Gastroesophageal sphincter (tissue), 4 donors: ENCODE results near the gene SGMS1. TPM values are rescaled to one million over a fixed set of nuclear protein-coding genes. Genes with fewer than 3 reads are reported as not detected.
"Not testable (repeated sequence)": the region's sequence is repeated elsewhere in the genome, so short reads cannot be mapped to it uniquely, and the experiment has no call there.

Experiments used
- ATAC-seq: fragments of 150-250 bp; one replicate; pipeline ENCODE4 v1.9.1; 2016; ENCODE audit warnings: mild to moderate bottlenecking, moderate library complexity
- H3K27ac ChIP-seq, 4 donors: fragments of 200-600 bp; sonication (generic) in 3 of 4; 1 replicate in 3 of 4; 2 replicates in 1 of 4; pipeline ENCODE4 v1.5.1; 2016 to 2019
- H3K27me3 ChIP-seq: fragments of 200-600 bp; sonication (generic); one replicate; pipeline ENCODE4 v1.5.1; 2019
- H3K36me3 ChIP-seq, 2 donors: fragments of 200-600 bp; sonication (generic); one replicate each; pipeline ENCODE4 v1.5.1; 2019; ENCODE audit warnings: control low read depth in 1 of 2
- H3K4me1 ChIP-seq, 3 donors: fragments of 200-600 bp; sonication (generic); 1 replicate in 2 of 3; 2 replicates in 1 of 3; pipeline ENCODE4 v1.5.1; 2016 to 2019; ENCODE audit warnings: control low read depth in 2 of 3
- H3K4me3 ChIP-seq, 2 donors: fragments of 200-600 bp; sonication (generic); one replicate each; pipeline ENCODE4 v1.5.1; 2019; ENCODE audit warnings: mild to moderate bottlenecking in 1 of 2, moderate library complexity in 1 of 2
- H3K9me3 ChIP-seq, 3 donors: fragments of 200-600 bp; sonication (generic); one replicate each; pipeline ENCODE4 v1.5.1; 2017 to 2019; ENCODE audit warnings: control low read depth in 2 of 3
- CTCF ChIP-seq, 4 experiments: fragments of 200-600 bp in 2 of 4; fragments of 450-650 bp in 2 of 4; sonication (generic) in 1 of 4; IDR thresholded peaks; one replicate each; pipeline ENCODE4 v1.5.1; 2017 to 2019; ENCODE audit warnings: antibody characterized with exemption in 4 of 4, mild to moderate bottlenecking in 2 of 4, moderate library complexity in 2 of 4
- EP300 ChIP-seq: sonication (generic); formaldehyde crosslinking; IDR thresholded peaks from one replicate; pipeline ENCODE4 v1.6.1; 2017; ENCODE audit warnings: antibody characterized with exemption, mild to moderate bottlenecking
- POLR2A ChIP-seq, 2 donors: fragments of 450-650 bp; IDR thresholded peaks; one replicate each; pipeline ENCODE4 v1.6.1; 2017; ENCODE audit warnings: antibody characterized with exemption in 2 of 2, mild to moderate bottlenecking in 2 of 2, moderate library complexity in 1 of 2
- POLR2AphosphoS5 ChIP-seq: sonication (generic); formaldehyde crosslinking; IDR thresholded peaks from one replicate; pipeline ENCODE4 v1.6.1; 2017; ENCODE audit warnings: antibody characterized with exemption
- WGBS, 2 donors: methylation state at CpG; one replicate each; pipeline ENCODE4 v1.1.5; 2018; ENCODE audit warnings: low coverage in 1 of 2; 5-methylcytosine and 5-hydroxymethylcytosine counted together
- total RNA-seq, 4 donors: library from RNA; depleted of rRNA; stranded (reverse); fragments of >200 nt; gene quantifications; one replicate each; pipeline ENCODE4 v1.1.0, GENCODE V29; 2016

SGMS1 gene
- total RNA-seq, 4 donors from 2014 or later, result 57.7 to 116 (median 66.1) TPM

- Histone ChIP-seq H3K27ac (no peak overlapping the region), H3K36me3 (no peaks in the 10 kb centered on the region), H3K9me3 (peaks cover 0 to 2% (median 0%) of the 10 kb centered on the region in 3 donors), H3K27me3 (no peaks in the 10 kb centered on the region), H3K4me1 (no peaks in the 10 kb centered on the region), H3K4me3 (no peak overlapping the region)
- 89 to 98% methylated on average over 5 of the region's 5 CpGs for WGBS, 2 donors
- TF ChIP-seq POLR2AphosphoS5, result no peak
- no peak for TF ChIP-seq EP300
- no peak for TF ChIP-seq POLR2A (IDR thresholded peaks at IDR 0.05)
- TF ChIP-seq CTCF (IDR thresholded peaks at IDR 0.05), result no peak
- ATAC-seq, result no peak
These were observed 133.5 kb downstream of the SGMS1 start for GRCh38 chr10:50490241-50490640.

- H3K4me1 ChIP-seq, H3K27ac ChIP-seq, H3K4me3 ChIP-seq, H3K36me3 ChIP-seq, ATAC-seq, H3K27me3 ChIP-seq: not testable (repeated sequence)
- 83% methylated on average over 1 of the region's 1 CpG; no CpG with 5 or more reads in 1 of the 2 donors for WGBS, 2 donors
- H3K9me3 ChIP-seq, result peaks cover 0 to 19% (median 0%) of the 10 kb centered on the region in 3 donors
These were observed 139.2 kb downstream of the SGMS1 start for GRCh38 chr10:50484550-50484949.

- peaks cover 0 to 18% (median 0%) of the 10 kb centered on the region in 3 donors for H3K9me3 ChIP-seq
- H3K27me3 ChIP-seq, result no peaks in the 10 kb centered on the region
- no peak overlapping the region for H3K4me3 ChIP-seq
- no peak for ATAC-seq
- no peak for TF ChIP-seq POLR2AphosphoS5
- TF ChIP-seq EP300, result no peak
- TF ChIP-seq CTCF (IDR thresholded peaks at IDR 0.05), result no peak
- no peak overlapping the region for H3K27ac ChIP-seq
- H3K36me3 ChIP-seq, result peaks cover 0 to 3% of the 10 kb centered on the region in 2 donors
- no peaks in the 10 kb centered on the region for H3K4me1 ChIP-seq
- WGBS, 2 donors, result 33 to 69% methylated on average over 3 to 4 of the region's 9 CpGs
These were observed 143.4 kb downstream of the SGMS1 start for GRCh38 chr10:50480054-50481007.

- H3K27ac ChIP-seq, result no peak overlapping the region
- peaks cover 0 to 3% of the 10 kb centered on the region in 2 donors for H3K36me3 ChIP-seq
- no peaks in the 10 kb centered on the region for H3K27me3 ChIP-seq
- no peak for ATAC-seq
- no peaks in the 10 kb centered on the region for H3K9me3 ChIP-seq
- 100% methylated on average over 2 of the region's 4 CpGs for WGBS, 2 donors
- no peaks in the 10 kb centered on the region for H3K4me1 ChIP-seq
- H3K4me3 ChIP-seq, result no peak overlapping the region
- TF ChIP-seq POLR2A (IDR thresholded peaks at IDR 0.05), result no peak
- no peak for TF ChIP-seq CTCF (IDR thresholded peaks at IDR 0.05)
- no peak for TF ChIP-seq EP300
- no peak for TF ChIP-seq POLR2AphosphoS5
These were observed 146.2 kb downstream of the SGMS1 start for GRCh38 chr10:50477287-50478203.

GRCh38 chr10:50473756-50474155 is 150.0 kb downstream of the SGMS1 start:
- Histone ChIP-seq H3K4me1 (peaks cover 0 to 26% (median 8%) of the 10 kb centered on the region in 3 donors), H3K36me3 (peaks cover 0 to 3% of the 10 kb centered on the region in 2 donors), H3K9me3 (no peaks in the 10 kb centered on the region), H3K4me3 (no peak overlapping the region), H3K27ac (no peak overlapping the region), H3K27me3 (no peaks in the 10 kb centered on the region)
- ATAC-seq, result no peak
- WGBS, 2 donors, result 90% methylated on average over 2 of the region's 2 CpGs
- TF ChIP-seq POLR2AphosphoS5, result no peak
- no peak for TF ChIP-seq CTCF (IDR thresholded peaks at IDR 0.05)
- TF ChIP-seq EP300, result no peak
- TF ChIP-seq POLR2A (IDR thresholded peaks at IDR 0.05), result no peak
